ENCODE measurements around the gene NOSIP.

NOSIP gene

GRCh38 chr19:49609499-49610092 is 29.2 kb upstream of the NOSIP start:
- H3K27me3 ChIP-seq (ENCODE audit: insufficient read depth, low read length): no peaks in the 10 kb centered on the region
- H3K9me2 ChIP-seq (ENCODE audit: low read depth, low read length): no peaks in the 10 kb centered on the region
- no peaks in the 10 kb centered on the region for H4K20me1 ChIP-seq (ENCODE audit: insufficient read depth, low read length)
- TF ChIP-seq CTCF (IDR thresholded peaks at IDR 0.05; ENCODE audit: low read length) (no peak), EZH2 (IDR thresholded peaks at IDR 0.05; ENCODE audit: borderline replicate concordance, low read length) (no peak)
- H3K4me1 ChIP-seq (ENCODE audit: insufficient read depth, low read length, severe bottlenecking): no peaks in the 10 kb centered on the region
- H3F3A ChIP-seq (ENCODE audit: insufficient read depth, low read length): no peaks in the 10 kb centered on the region
- H3K4me3 ChIP-seq (ENCODE audit: low read depth, low read length, poor library complexity, severe bottlenecking): no peak overlapping the region
- H3K27ac ChIP-seq (ENCODE audit: low read depth, low read length, poor library complexity, severe bottlenecking): no peak overlapping the region
- no peaks in the 10 kb centered on the region for H3K9me3 ChIP-seq (ENCODE audit: low read length)
- H3K9ac ChIP-seq (ENCODE audit: low read length): no peak overlapping the region
- H3K36me3 ChIP-seq (ENCODE audit: insufficient read depth, low read length): peaks cover 66% of the 10 kb centered on the region
- no peaks in the 10 kb centered on the region for H3K79me2 ChIP-seq (ENCODE audit: insufficient read depth, low read length)
- no peak overlapping the region for H3K4me2 ChIP-seq (ENCODE audit: low read length)
- H2AFZ ChIP-seq (ENCODE audit: low read length): no peak overlapping the region

GRCh38 chr19:49605605-49606004 is 25.2 kb upstream of the NOSIP start:
- TF ChIP-seq EZH2 (IDR thresholded peaks at IDR 0.05; ENCODE audit: borderline replicate concordance, low read length) (no peak), CTCF (IDR thresholded peaks at IDR 0.05; ENCODE audit: low read length) (no peak)

GRCh38 chr19:49602806-49603205 is 22.4 kb upstream of the NOSIP start:
- peaks cover 88% of the 10 kb centered on the region for H3K36me3 ChIP-seq (ENCODE audit: insufficient read depth, low read length)
- no peaks in the 10 kb centered on the region for H3K79me2 ChIP-seq (ENCODE audit: insufficient read depth, low read length)

More at GRCh38 chr19:49605605-49606004, 25.2 kb upstream of the NOSIP start:
- H3K9me3 ChIP-seq (ENCODE audit: low read length): no peaks in the 10 kb centered on the region
- H3K4me2 ChIP-seq (ENCODE audit: low read length): no peak overlapping the region
- H3K27me3 ChIP-seq (ENCODE audit: insufficient read depth, low read length): no peaks in the 10 kb centered on the region
- peaks cover 83% of the 10 kb centered on the region for H3K36me3 ChIP-seq (ENCODE audit: insufficient read depth, low read length)
- no peaks in the 10 kb centered on the region for H3K9me2 ChIP-seq (ENCODE audit: low read depth, low read length)
- no peak overlapping the region for H2AFZ ChIP-seq (ENCODE audit: low read length)
- H3K4me3 ChIP-seq (ENCODE audit: low read depth, low read length, poor library complexity, severe bottlenecking): no peak overlapping the region
- H3K27ac ChIP-seq (ENCODE audit: low read depth, low read length, poor library complexity, severe bottlenecking): no peak overlapping the region
- no peaks in the 10 kb centered on the region for H3K79me2 ChIP-seq (ENCODE audit: insufficient read depth, low read length)
- no peak overlapping the region for H3K9ac ChIP-seq (ENCODE audit: low read length)
- H3K4me1 ChIP-seq (ENCODE audit: insufficient read depth, low read length, severe bottlenecking): no peaks in the 10 kb centered on the region
- H3F3A ChIP-seq (ENCODE audit: insufficient read depth, low read length): no peaks in the 10 kb centered on the region
- no peaks in the 10 kb centered on the region for H4K20me1 ChIP-seq (ENCODE audit: insufficient read depth, low read length)

More at GRCh38 chr19:49602806-49603205, 22.4 kb upstream of the NOSIP start:
- no peaks in the 10 kb centered on the region for H3K27me3 ChIP-seq (ENCODE audit: insufficient read depth, low read length)
- H2AFZ ChIP-seq (ENCODE audit: low read length): no peak overlapping the region
- no peak overlapping the region for H3K27ac ChIP-seq (ENCODE audit: low read depth, low read length, poor library complexity, severe bottlenecking)
- no peak overlapping the region for H3K4me2 ChIP-seq (ENCODE audit: low read length)
- H3K9me2 ChIP-seq (ENCODE audit: low read depth, low read length): no peaks in the 10 kb centered on the region
- H3K9ac ChIP-seq (ENCODE audit: low read length): no peak overlapping the region
- H3K4me3 ChIP-seq (ENCODE audit: low read depth, low read length, poor library complexity, severe bottlenecking): no peak overlapping the region
- TF ChIP-seq EZH2 (IDR thresholded peaks at IDR 0.05; ENCODE audit: borderline replicate concordance, low read length): no peak
- no peak for TF ChIP-seq CTCF (IDR thresholded peaks at IDR 0.05; ENCODE audit: low read length)
- no peaks in the 10 kb centered on the region for H3F3A ChIP-seq (ENCODE audit: insufficient read depth, low read length)
- H4K20me1 ChIP-seq (ENCODE audit: insufficient read depth, low read length): no peaks in the 10 kb centered on the region
- no peaks in the 10 kb centered on the region for H3K9me3 ChIP-seq (ENCODE audit: low read length)
- no peaks in the 10 kb centered on the region for H3K4me1 ChIP-seq (ENCODE audit: insufficient read depth, low read length, severe bottlenecking)

Data from OCI-LY1 (cell line).